Ectodermal cell (in vitro differentiated cells): ENCODE results near the gene KCTD16.

ENCODE experiments used
- H3K27ac ChIP-seq: 2 replicates; pipeline ENCODE4 v1.7.0; 2013; ENCODE audit warnings: mild to moderate bottlenecking, low read depth, low read length; ENCODE audit not compliant: insufficient read depth, poor library complexity, severe bottlenecking
- H3K27me3 ChIP-seq: 2 replicates; pipeline ENCODE4 v1.7.0; 2013; ENCODE audit warnings: mild to moderate bottlenecking, low read length; ENCODE audit not compliant: insufficient read depth, control insufficient read depth, poor library complexity, severe bottlenecking
- H3K36me3 ChIP-seq: one replicate; pipeline ENCODE4 v1.7.0; 2013; ENCODE audit warnings: low read length; ENCODE audit not compliant: control insufficient read depth, insufficient read depth
- H3K4me1 ChIP-seq: one replicate; pipeline ENCODE4 v1.7.0; 2013; ENCODE audit warnings: low read length; ENCODE audit not compliant: control insufficient read depth, insufficient read depth
- H3K4me3 ChIP-seq: 2 replicates; pipeline ENCODE4 v1.7.0; 2013; ENCODE audit warnings: low read depth, low read length, control low read depth; ENCODE audit not compliant: insufficient read depth
- H3K9me3 ChIP-seq: 2 replicates; pipeline ENCODE4 v1.7.0; 2013; ENCODE audit warnings: mild to moderate bottlenecking, low read length, moderate library complexity; ENCODE audit not compliant: control insufficient read depth
- WGBS, 2 experiments: methylation state at CpG; one replicate each; pipeline ENCODE4 v1.1.7; 2013; ENCODE audit warnings: missing lambda C conversion rate in 2 of 2; 5-methylcytosine and 5-hydroxymethylcytosine counted together

The KCTD16 gene

DNA sequence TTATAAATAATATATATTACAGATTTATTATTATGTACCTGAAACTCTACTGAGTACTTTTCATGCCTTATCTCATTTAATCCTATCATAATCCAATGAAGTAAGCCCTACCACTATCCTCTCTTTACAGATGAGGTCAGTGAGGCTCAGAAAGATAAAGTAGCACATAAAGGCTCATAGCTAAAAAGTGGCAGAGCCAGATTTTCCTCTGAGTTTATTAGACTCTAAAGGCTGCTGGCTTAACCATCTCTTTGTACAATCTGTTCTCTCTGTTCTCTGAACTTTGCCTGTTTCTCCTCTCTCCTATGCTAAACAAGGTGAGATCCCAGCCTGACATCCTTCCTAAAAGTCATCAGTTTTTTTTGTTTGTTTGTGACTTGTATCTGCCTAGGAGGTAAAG, 311.2 kb downstream of the KCTD16 start:
- no peak overlapping the region for H3K4me3 ChIP-seq
- no peaks in the 10 kb centered on the region for H3K27me3 ChIP-seq
- H3K4me1 ChIP-seq = peaks cover 6% of the 10 kb centered on the region
- no peaks in the 10 kb centered on the region for H3K9me3 ChIP-seq
- no peak overlapping the region for H3K27ac ChIP-seq
- H3K36me3 ChIP-seq = no peaks in the 10 kb centered on the region

DNA sequence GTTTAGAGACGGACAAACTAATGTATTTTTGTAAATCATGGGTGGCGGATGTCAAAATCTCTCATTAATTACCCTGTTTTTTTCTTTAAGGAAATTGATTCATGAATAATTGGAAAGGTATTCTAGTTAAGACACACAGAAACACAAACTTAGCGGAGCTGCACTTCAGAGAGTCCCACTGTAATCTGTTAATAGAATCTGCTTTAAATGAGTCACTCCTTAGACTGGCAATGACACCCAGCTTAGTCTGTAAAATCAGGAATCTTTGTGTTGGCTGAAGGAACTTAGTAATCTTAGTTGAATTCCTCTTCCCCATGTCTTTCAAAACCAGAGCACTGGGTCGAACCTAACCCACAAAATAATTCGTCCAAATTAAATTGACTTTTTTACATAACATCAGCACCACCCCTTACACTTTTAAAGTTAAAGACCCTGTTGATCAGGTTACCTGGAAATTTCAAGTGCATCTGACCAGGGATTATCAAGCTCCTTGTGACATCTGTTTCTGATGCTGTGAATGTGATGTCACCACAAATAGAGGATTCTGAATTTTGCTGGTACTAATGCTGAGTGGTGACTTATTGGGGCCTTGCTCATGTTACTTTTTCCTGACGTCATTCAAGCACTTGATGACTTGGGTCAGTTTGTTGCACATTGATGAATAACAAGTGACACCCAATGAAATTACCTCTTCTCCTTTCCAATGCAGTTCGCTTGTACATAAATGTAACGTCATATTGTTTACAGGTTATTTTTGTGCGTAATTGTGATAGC, 313.6 kb downstream of the KCTD16 start:
- 71 to 75% methylated on average over 6 to 9 of the region's 9 CpGs for WGBS, 2 experiments
- H3K36me3 ChIP-seq = no peaks in the 10 kb centered on the region
- no peak overlapping the region for H3K27ac ChIP-seq
- no peaks in the 10 kb centered on the region for H3K9me3 ChIP-seq
- H3K4me3 ChIP-seq = no peak overlapping the region
- H3K27me3 ChIP-seq = no peaks in the 10 kb centered on the region
- H3K4me1 ChIP-seq = peaks cover 16% of the 10 kb centered on the region

DNA sequence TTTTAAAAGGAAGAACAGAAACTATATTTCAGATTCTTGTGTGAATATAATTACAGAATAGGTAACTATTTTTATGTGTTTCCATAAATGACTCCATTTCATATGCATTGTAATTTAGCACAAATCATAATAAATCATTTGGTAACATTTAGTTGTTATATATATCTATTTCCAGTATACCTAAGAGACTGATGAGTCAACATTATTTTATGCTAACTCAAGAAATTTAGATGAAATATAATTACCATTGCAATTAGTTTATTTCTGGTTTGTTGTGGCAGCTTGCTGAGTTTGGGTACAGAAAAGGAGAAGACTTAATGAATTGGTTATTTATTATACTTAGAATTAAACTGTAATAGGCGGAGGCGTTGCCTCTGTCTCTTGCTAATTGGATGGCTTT, 314.9 kb downstream of the KCTD16 start:
- H3K9me3 ChIP-seq = no peaks in the 10 kb centered on the region
- no peaks in the 10 kb centered on the region for H3K36me3 ChIP-seq
- H3K4me3 ChIP-seq = no peak overlapping the region
- H3K27me3 ChIP-seq = no peaks in the 10 kb centered on the region
- WGBS, 2 experiments = no CpG with 5 or more reads among the region's 2 CpGs
- H3K27ac ChIP-seq = no peak overlapping the region
- H3K4me1 ChIP-seq = peaks cover 16% of the 10 kb centered on the region

DNA sequence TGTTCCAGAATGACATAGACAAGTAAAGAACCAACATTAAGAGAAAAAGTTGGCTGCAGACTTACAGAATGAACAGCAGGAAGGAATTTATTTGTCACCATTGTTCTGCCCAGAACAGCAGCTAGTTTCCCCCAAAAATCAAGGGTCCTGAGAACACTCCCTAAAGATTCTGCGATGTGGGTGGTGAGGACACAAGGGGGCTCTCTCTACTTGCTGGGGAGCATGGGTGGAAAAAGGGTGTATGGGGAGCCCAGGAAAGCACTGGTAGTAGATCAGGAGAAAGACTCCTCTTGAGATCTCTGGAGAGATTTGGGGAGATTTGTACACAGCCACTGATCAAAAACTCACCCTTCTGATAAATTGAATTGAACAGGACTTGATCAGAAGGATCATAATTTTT, 316.5 kb downstream of the KCTD16 start:
- H3K4me3 ChIP-seq = no peak overlapping the region
- whole genome bisulfite sequencing, 2 experiments = 33 to 34% methylated on average over 1 of the region's 1 CpG

GRCh38 chr5:144487761-144488160, 317.1 kb downstream of the KCTD16 start:
- no peaks in the 10 kb centered on the region for H3K9me3 ChIP-seq
- H3K4me1 ChIP-seq = peaks cover 16% of the 10 kb centered on the region
- no peaks in the 10 kb centered on the region for H3K27me3 ChIP-seq
- no peak overlapping the region for H3K4me3 ChIP-seq
- no peaks in the 10 kb centered on the region for H3K36me3 ChIP-seq
- no peak overlapping the region for H3K27ac ChIP-seq

More for the DNA sequence above, 316.5 kb downstream of the KCTD16 start:
- no peaks in the 10 kb centered on the region for H3K36me3 ChIP-seq
- H3K27me3 ChIP-seq = no peaks in the 10 kb centered on the region
- peaks cover 16% of the 10 kb centered on the region for H3K4me1 ChIP-seq
- H3K9me3 ChIP-seq = no peaks in the 10 kb centered on the region
- no peak overlapping the region for H3K27ac ChIP-seq

- H3K4me1 ChIP-seq = peaks cover 8% of the 10 kb centered on the region
- no peaks in the 10 kb centered on the region for H3K36me3 ChIP-seq
- no peak overlapping the region for H3K27ac ChIP-seq
- H3K9me3 ChIP-seq = no peaks in the 10 kb centered on the region
- H3K27me3 ChIP-seq = no peaks in the 10 kb centered on the region
- H3K4me3 ChIP-seq = no peak overlapping the region
- WGBS, 2 experiments = 52 to 62% methylated on average over 2 of the region's 2 CpGs
Observed at GRCh38 chr5:144503123-144503522, 332.4 kb downstream of the KCTD16 start.

DNA sequence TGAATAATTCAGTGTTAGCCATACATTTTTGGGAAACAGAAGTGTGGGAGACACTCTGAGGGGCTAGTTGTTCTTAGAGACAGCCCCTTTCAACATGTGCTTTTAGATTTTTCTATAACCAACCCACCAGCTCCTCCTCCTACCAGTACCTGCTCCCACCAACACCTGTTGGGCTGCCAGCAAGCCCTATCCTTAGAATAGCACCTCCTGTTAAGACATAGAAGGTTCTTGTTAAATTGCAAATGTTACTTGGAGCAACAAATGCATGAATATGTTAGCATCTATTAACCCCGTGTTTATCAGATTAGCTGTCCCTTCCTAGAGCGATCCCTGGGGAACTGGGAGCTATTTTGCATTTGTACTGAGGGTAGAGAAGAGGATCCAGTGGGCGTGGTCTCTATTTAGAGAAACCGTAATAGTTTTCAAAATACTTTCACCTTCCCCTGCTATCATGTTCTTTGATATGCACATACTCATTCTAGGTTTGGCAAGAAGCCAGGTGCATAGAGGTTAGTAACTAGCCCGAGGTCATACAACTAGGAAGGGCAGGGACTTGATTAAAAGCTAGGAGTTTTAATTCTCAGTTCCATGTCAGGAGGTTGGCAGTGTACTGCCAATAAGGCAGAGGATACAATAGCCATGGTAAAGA, 334.4 kb downstream of the KCTD16 start:
- Histone ChIP-seq H3K9me3 (no peaks in the 10 kb centered on the region), H3K27ac (no peak overlapping the region), H3K4me3 (no peak overlapping the region), H3K4me1 (peaks cover 8% of the 10 kb centered on the region), H3K27me3 (no peaks in the 10 kb centered on the region), H3K36me3 (no peaks in the 10 kb centered on the region)
- 17 to 39% methylated on average over 3 to 5 of the region's 5 CpGs for WGBS, 2 experiments

DNA sequence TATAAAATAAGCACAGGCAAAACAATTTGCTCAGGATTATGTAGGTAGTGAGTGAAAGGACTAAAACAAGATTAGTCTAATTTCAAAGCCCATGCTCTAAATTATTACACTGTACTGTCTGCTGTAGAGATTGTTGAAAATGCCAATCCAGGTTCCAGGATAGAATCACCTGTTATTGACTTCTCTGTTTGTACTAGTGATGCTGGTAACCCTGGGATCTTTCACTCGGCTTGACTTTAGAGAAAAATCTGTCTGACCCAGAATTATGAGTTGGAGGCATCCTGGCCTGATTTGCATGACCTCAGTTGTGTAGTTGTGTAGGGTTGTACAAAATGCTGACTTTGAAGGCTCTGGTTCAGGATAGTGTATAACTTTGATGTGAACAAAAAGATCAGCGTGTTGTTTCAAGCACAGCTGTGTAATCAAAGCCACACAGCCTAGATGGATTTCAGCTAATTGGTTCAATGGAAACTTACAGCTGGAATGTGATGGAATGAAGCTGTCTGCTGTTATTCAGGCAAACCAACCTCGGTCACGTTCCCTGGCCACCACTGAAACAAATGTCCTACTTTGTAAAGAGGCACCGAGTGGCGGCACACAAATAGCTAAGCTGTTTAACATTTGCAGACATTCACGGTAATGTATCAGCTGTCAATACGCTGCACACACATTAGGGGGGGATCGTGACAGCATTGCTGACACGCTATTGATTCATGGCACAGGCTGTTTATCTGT, 340.3 kb downstream of the KCTD16 start:
- whole genome bisulfite sequencing, 2 experiments = 75 to 82% methylated on average over 10 of the region's 10 CpGs
- Histone ChIP-seq H3K27me3 (no peaks in the 10 kb centered on the region), H3K27ac (no peak overlapping the region), H3K36me3 (no peaks in the 10 kb centered on the region), H3K4me3 (no peak overlapping the region), H3K9me3 (no peaks in the 10 kb centered on the region), H3K4me1 (peaks cover 6% of the 10 kb centered on the region)

- Histone ChIP-seq H3K27ac (no peak overlapping the region), H3K9me3 (no peaks in the 10 kb centered on the region), H3K4me3 (no peak overlapping the region), H3K36me3 (no peaks in the 10 kb centered on the region), H3K27me3 (no peaks in the 10 kb centered on the region), H3K4me1 (peaks cover 6% of the 10 kb centered on the region)
- WGBS, 2 experiments = 95 to 99% methylated on average over 3 of the region's 4 CpGs
Observed at GRCh38 chr5:144511580-144512072, 341.0 kb downstream of the KCTD16 start.

GRCh38 chr5:144522698-144523097, 352.0 kb downstream of the KCTD16 start:
- WGBS, 2 experiments = 89 to 91% methylated on average over 1 of the region's 1 CpG
- Histone ChIP-seq H3K36me3 (no peaks in the 10 kb centered on the region), H3K9me3 (no peaks in the 10 kb centered on the region), H3K4me3 (no peak overlapping the region), H3K27ac (no peak overlapping the region), H3K27me3 (no peaks in the 10 kb centered on the region), H3K4me1 (no peaks in the 10 kb centered on the region)
